Neural cell (in vitro differentiated cells): Measurements from ENCODE around the gene PRKAG2. TPM values are rescaled to one million over a fixed set of nuclear protein-coding genes. Genes with fewer than 3 reads are reported as not detected.

ENCODE experiments used
- H2AFZ ChIP-seq: fragments of 200-600, 300-800 bp; sonication (generic), shearing (Covaris generic); 2 replicates; pipeline ENCODE4 v1.6.0; 2014; ENCODE audit warnings: low read depth, mild to moderate bottlenecking, antibody characterized with exemption, low read length, moderate library complexity
- H3F3A ChIP-seq: fragments of 200-600 bp; shearing (Covaris generic); 2 replicates; pipeline ENCODE4 v1.6.1; 2016; ENCODE audit warnings: mild to moderate bottlenecking, moderate library complexity, mixed read lengths, antibody characterized with exemption, low read length; ENCODE audit not compliant: insufficient read depth, poor library complexity, severe bottlenecking
- H3K27ac ChIP-seq: fragments of 200-600, 300-800 bp; sonication (generic), shearing (Covaris generic); 2 replicates; pipeline ENCODE4 v1.5.1; 2014; ENCODE audit warnings: mild to moderate bottlenecking, low read length, moderate library complexity
- H3K27me3 ChIP-seq: fragments of 300-800, 200-600 bp; sonication (generic), shearing (Covaris generic); 2 replicates; pipeline ENCODE4 v1.6.0; 2014; ENCODE audit warnings: mild to moderate bottlenecking, low read depth, low read length, moderate library complexity; ENCODE audit not compliant: insufficient read depth
- H3K36me3 ChIP-seq: fragments of 300-800, 200-600 bp; sonication (generic), shearing (Covaris generic); 2 replicates; pipeline ENCODE4 v1.5.1; 2014; ENCODE audit warnings: mild to moderate bottlenecking, antibody characterized with exemption, low read length, moderate library complexity; ENCODE audit not compliant: insufficient read depth
- H3K4me2 ChIP-seq: fragments of 300-800, 200-600 bp; sonication (generic), shearing (Covaris generic); 2 replicates; pipeline ENCODE4 v1.6.0; 2014; ENCODE audit warnings: mild to moderate bottlenecking, low read length
- H3K4me3 ChIP-seq: fragments of 300-800, 200-600 bp; sonication (generic), shearing (Covaris generic); 2 replicates; pipeline ENCODE4 v1.5.1; 2014; ENCODE audit warnings: mild to moderate bottlenecking, low read length, moderate library complexity
- H3K79me2 ChIP-seq: fragments of 200-600 bp; shearing (Covaris generic); replicated peaks from 2 replicates; pipeline ENCODE4 v1.6.0; 2014; ENCODE audit warnings: mild to moderate bottlenecking, low read length, moderate library complexity; ENCODE audit not compliant: insufficient read depth
- H3K9ac ChIP-seq: fragments of 300-800, 200-600 bp; sonication (generic), shearing (Covaris generic); 2 replicates; pipeline ENCODE4 v1.6.1; 2016; ENCODE audit warnings: mild to moderate bottlenecking, low read length, mixed read lengths
- H3K9me2 ChIP-seq: fragments of 200-600 bp; shearing (Covaris generic); 2 replicates; pipeline ENCODE4 v1.6.1; 2016; ENCODE audit warnings: mild to moderate bottlenecking, low read length, mixed read lengths; ENCODE audit not compliant: insufficient read depth
- H3K9me3 ChIP-seq: fragments of 200-600, 300-800 bp; sonication (generic), shearing (Covaris generic); 2 replicates; pipeline ENCODE4 v1.6.1; 2016; ENCODE audit warnings: mild to moderate bottlenecking, mixed run types, low read length, moderate library complexity, mixed read lengths
- H4K20me1 ChIP-seq: fragments of 200-600 bp; shearing (Covaris generic); 2 replicates; pipeline ENCODE4 v1.6.1; 2016; ENCODE audit warnings: mild to moderate bottlenecking, mixed run types; ENCODE audit not compliant: insufficient read depth
- CTCF ChIP-seq: fragments of 450-650 bp; IDR thresholded peaks from 2 replicates; pipeline ENCODE4 v1.5.1; 2014; ENCODE audit warnings: antibody characterized with exemption, mild to moderate bottlenecking, moderate library complexity; ENCODE audit not compliant: poor library complexity, severe bottlenecking
- EP300 ChIP-seq: fragments of 450-650 bp; conservative IDR thresholded peaks from 2 replicates; pipeline ENCODE4 v1.6.1; 2014; ENCODE audit warnings: antibody characterized with exemption, mild to moderate bottlenecking, moderate library complexity; ENCODE audit not compliant: poor library complexity, severe bottlenecking
- EZH2 ChIP-seq: fragments of 200-600, 300-800 bp; shearing (Covaris generic), sonication (generic); IDR thresholded peaks from 2 replicates; pipeline ENCODE4 v1.6.1; 2014; ENCODE audit warnings: antibody characterized with exemption, low read length, borderline replicate concordance, mild to moderate bottlenecking; ENCODE audit not compliant: insufficient read depth, poor library complexity, severe bottlenecking
- MXI1 ChIP-seq: fragments of 450-650 bp; conservative IDR thresholded peaks from 2 replicates; pipeline ENCODE4 v1.6.1; 2014; ENCODE audit warnings: antibody characterized with exemption, mild to moderate bottlenecking; ENCODE audit not compliant: poor library complexity, severe bottlenecking
- POLR2AphosphoS5 ChIP-seq: IDR thresholded peaks from 2 replicates; pipeline ENCODE4 v1.6.1; 2012
- RAD21 ChIP-seq: fragments of 450-650 bp; conservative IDR thresholded peaks from 2 replicates; pipeline ENCODE4 v1.6.1; 2014; ENCODE audit warnings: antibody characterized with exemption, mild to moderate bottlenecking, moderate library complexity
- REST ChIP-seq: IDR thresholded peaks from 2 replicates; pipeline ENCODE4 v1.6.1; 2012; ENCODE audit warnings: borderline replicate concordance
- SMC3 ChIP-seq: fragments of 450-650 bp; conservative IDR thresholded peaks from 2 replicates; pipeline ENCODE4 v1.6.1; 2014; ENCODE audit warnings: antibody characterized with exemption, mild to moderate bottlenecking, moderate library complexity; ENCODE audit not compliant: poor library complexity
- TAF1 ChIP-seq: IDR thresholded peaks from 2 replicates; pipeline ENCODE4 v1.6.1; 2012; ENCODE audit warnings: low read depth
- polyA plus RNA-seq: library from polyadenylated mRNA; depleted of rRNA; stranded (reverse); fragments of >200 nt; gene quantifications from 2 replicates; pipeline ENCODE4 v1.2.3, GENCODE V29; 2014

PRKAG2 gene
- polyA plus RNA-seq, 1 donor from 2014 or later = 22.9 TPM

DNA sequence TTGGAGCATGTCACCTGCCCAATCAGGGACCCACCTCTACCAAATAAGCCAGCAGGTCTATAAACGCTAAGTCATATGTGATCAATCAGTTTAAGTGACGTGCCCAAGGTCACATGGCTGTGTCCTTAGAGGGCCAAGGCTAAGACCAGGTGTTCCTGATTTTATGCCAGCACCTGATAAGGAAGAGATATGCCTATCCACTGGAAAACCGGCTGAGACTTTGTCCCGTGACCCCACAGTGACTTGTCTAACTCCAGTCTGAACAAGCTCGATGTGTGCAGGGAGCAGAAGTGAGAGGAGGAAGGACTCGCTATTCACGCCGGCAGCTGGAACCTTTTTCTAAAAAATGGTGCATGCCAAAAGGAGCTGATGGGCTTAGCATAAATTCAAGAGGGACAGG is 57.0 kb downstream of the PRKAG2 start:
- Histone ChIP-seq H2AFZ (no peak overlapping the region), H3K27ac (no peak overlapping the region), H3K9ac (no peak overlapping the region), H3K9me3 (no peaks in the 10 kb centered on the region), H4K20me1 (no peaks in the 10 kb centered on the region), H3K27me3 (peaks cover 6% of the 10 kb centered on the region), H3K79me2 (no peaks in the 10 kb centered on the region), H3K4me2 (no peak overlapping the region), H3F3A (no peaks in the 10 kb centered on the region), H3K36me3 (no peaks in the 10 kb centered on the region), H3K9me2 (no peaks in the 10 kb centered on the region), H3K4me3 (no peak overlapping the region)
- TF ChIP-seq POLR2AphosphoS5 (no peak), RAD21 (no peak), MXI1 (no peak), REST (no peak), TAF1 (no peak), SMC3 (no peak), CTCF (no peak), EP300 (no peak), EZH2 (no peak)

- Histone ChIP-seq H3K36me3 (no peaks in the 10 kb centered on the region), H3K9me2 (no peaks in the 10 kb centered on the region), H3K9me3 (no peaks in the 10 kb centered on the region), H3K9ac (no peak overlapping the region), H3K4me2 (no peak overlapping the region), H4K20me1 (no peaks in the 10 kb centered on the region), H2AFZ (no peak overlapping the region), H3F3A (no peaks in the 10 kb centered on the region), H3K79me2 (no peaks in the 10 kb centered on the region), H3K27ac (no peak overlapping the region), H3K4me3 (no peak overlapping the region), H3K27me3 (peaks cover 6% of the 10 kb centered on the region)
- TF ChIP-seq MXI1 (no peak), POLR2AphosphoS5 (no peak), EZH2 (no peak), EP300 (no peak), REST (no peak), TAF1 (no peak), CTCF (no peak), SMC3 (no peak), RAD21 (no peak)
These were observed 58.0 kb downstream of the PRKAG2 start for GRCh38 chr7:151818674-151819519.
